Stomach (tissue), 9 donors: ENCODE results near the gene LYPD6. TPM values are rescaled to one million over a fixed set of nuclear protein-coding genes. Genes with fewer than 3 reads are reported as not detected.

Source experiments
- DNase-seq, 2 donors: peaks; one replicate each; pipeline versions ENCODE4 v3.0.0 to v3.0.0-alpha.2; 2013 to 2019
- H3K27ac ChIP-seq, 5 donors: fragments of 200-600 bp in 4 of 5; sonication (generic) in 4 of 5; one replicate each; pipeline ENCODE4 v1.5.1; 2013 to 2019; ENCODE audit warnings: mild to moderate bottlenecking in 1 of 5, moderate library complexity in 1 of 5
- H3K27me3 ChIP-seq, 3 donors: fragments of 200-600 bp; sonication (generic); one replicate each; pipeline ENCODE4 v1.5.1; 2017 to 2019; ENCODE audit warnings: mixed run types in 1 of 3
- H3K36me3 ChIP-seq, 4 donors: fragments of 200-600 bp; sonication (generic); 1 replicate in 3 of 4; 2 replicates in 1 of 4; pipeline ENCODE4 v1.5.1; 2016 to 2019
- H3K4me1 ChIP-seq, 4 donors: fragments of 200-600 bp; sonication (generic); one replicate each; pipeline ENCODE4 v1.5.1; 2016 to 2019
- H3K4me3 ChIP-seq, 4 donors: fragments of 200-600 bp; sonication (generic) in 3 of 4; one replicate each; pipeline ENCODE4 v1.5.1; 2016 to 2019; ENCODE audit warnings: mild to moderate bottlenecking in 1 of 4
- H3K9me3 ChIP-seq, 4 donors: fragments of 200-600 bp; sonication (generic); one replicate each; pipeline ENCODE4 v1.5.1; 2016 to 2019
- EP300 ChIP-seq: sonication (generic); formaldehyde crosslinking; IDR thresholded peaks from one replicate; pipeline ENCODE4 v1.6.1; 2017; ENCODE audit warnings: antibody characterized with exemption
- POLR2A ChIP-seq, 4 donors: fragments of 450-650 bp; IDR thresholded peaks; one replicate each; pipeline ENCODE4 v1.6.1; 2016; ENCODE audit warnings: antibody characterized with exemption in 4 of 4, control low read depth in 2 of 4, mild to moderate bottlenecking in 1 of 4, moderate library complexity in 1 of 4
- POLR2AphosphoS5 ChIP-seq, 3 donors: sonication (generic); formaldehyde crosslinking; IDR thresholded peaks; one replicate each; pipeline ENCODE4 v1.6.1; 2016; ENCODE audit warnings: antibody characterized with exemption in 3 of 3
- WGBS, 5 donors: extraction: QIAGEN DNeasy Blood & Tissue Kit in 3 of 5; methylation state at CpG; one replicate each; pipeline versions ENCODE4 v1.1.5 to v1.1.7; 2013 to 2018; 5-methylcytosine and 5-hydroxymethylcytosine counted together
- intact Hi-C: fragments of 100-400 bp; cut with DNase I; formaldehyde crosslinking; loops from one replicate; pipeline ENCODE4 v1.15.1; 2023; ENCODE audit warnings: low total_unique reads
- polyA plus RNA-seq, 3 donors: library from polyadenylated mRNA; stranded (reverse); fragments of 200-250 nt; gene quantifications; one replicate each; pipeline ENCODE4 v1.2.3, GENCODE V29; 2013
- total RNA-seq, 5 donors: library from RNA; depleted of rRNA; stranded (reverse); fragments of >200 nt; gene quantifications; one replicate each; pipeline versions ENCODE4 v1.1.0 to v1.2.3, GENCODE V29; 2014 to 2016
- TF ChIP-seq, protein P1 (sequence below), 7 experiments: fragments of 450-650 bp in 4 of 7; fragments of 200-600 bp in 3 of 7; sonication (generic) in 3 of 7; IDR thresholded peaks; one replicate each; pipeline ENCODE4 v1.5.1; 2016 to 2019; ENCODE audit warnings: antibody characterized with exemption in 7 of 7, control low read depth in 2 of 7, mild to moderate bottlenecking in 1 of 7
- donor health status: healthy with polysubstance abuse.
- donor health status: Bipolar disorder and iron deficiency.
- donor health status: healthy.

LYPD6 gene
- total and polyA plus RNA-seq, 8 donors, result 0.45 to 9.7 (median 2.6) TPM; not detected in 2

DNA sequence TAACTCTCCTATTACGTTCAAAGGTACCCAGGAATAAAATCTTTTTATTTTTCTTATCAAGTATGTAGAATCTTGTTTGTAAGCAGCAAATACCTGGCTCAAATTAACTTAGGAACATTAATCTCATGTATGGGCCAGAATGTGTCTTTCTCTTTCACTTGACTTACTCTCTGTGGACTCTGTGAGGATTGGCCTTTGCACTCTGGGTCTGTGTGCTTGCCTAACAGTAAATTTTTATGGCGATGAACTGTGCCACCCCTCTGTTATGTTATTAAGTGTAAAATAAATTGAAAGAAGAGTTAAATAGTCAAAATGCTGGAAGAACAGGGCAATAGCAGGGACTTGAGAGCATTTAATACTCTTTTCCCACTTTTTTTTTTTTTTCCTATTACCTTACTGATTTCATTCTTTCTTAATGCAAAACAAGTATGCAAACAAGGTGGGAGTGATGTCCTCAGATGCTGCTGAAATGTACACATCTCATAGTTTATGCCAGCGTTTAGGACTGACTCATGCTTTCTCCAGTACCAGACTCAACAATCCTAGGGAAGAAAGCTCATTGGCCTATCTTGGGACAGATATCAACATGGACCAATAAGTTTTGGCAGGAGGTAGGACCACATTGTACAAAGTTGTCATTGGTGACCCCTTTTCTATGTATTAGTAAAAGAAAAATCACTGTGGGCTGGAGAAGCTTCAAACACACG, 25.5 kb downstream of the LYPD6 start:
- no peaks in the 10 kb centered on the region for H3K36me3 ChIP-seq
- no peaks in the 10 kb centered on the region for H3K27me3 ChIP-seq
- H3K4me1 ChIP-seq, result peaks cover 0 to 10% (median 3%) of the 10 kb centered on the region in 4 donors
- TF ChIP-seq EP300, result no peak
- TF ChIP-seq, protein P1, sequence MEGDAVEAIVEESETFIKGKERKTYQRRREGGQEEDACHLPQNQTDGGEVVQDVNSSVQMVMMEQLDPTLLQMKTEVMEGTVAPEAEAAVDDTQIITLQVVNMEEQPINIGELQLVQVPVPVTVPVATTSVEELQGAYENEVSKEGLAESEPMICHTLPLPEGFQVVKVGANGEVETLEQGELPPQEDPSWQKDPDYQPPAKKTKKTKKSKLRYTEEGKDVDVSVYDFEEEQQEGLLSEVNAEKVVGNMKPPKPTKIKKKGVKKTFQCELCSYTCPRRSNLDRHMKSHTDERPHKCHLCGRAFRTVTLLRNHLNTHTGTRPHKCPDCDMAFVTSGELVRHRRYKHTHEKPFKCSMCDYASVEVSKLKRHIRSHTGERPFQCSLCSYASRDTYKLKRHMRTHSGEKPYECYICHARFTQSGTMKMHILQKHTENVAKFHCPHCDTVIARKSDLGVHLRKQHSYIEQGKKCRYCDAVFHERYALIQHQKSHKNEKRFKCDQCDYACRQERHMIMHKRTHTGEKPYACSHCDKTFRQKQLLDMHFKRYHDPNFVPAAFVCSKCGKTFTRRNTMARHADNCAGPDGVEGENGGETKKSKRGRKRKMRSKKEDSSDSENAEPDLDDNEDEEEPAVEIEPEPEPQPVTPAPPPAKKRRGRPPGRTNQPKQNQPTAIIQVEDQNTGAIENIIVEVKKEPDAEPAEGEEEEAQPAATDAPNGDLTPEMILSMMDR (IDR thresholded peaks at IDR 0.05), result no peak
- TF ChIP-seq POLR2A (IDR thresholded peaks at IDR 0.05), result no peak
- TF ChIP-seq POLR2AphosphoS5 (IDR thresholded peaks at IDR 0.05), result no peak
- no peak for DNase-seq
- H3K9me3 ChIP-seq, result no peaks in the 10 kb centered on the region
- H3K27ac ChIP-seq, result no peak overlapping the region
- intact Hi-C loops, result no loop called here
- WGBS, 5 donors, result 84 to 93% (median 90%) methylated on average over 4 of the region's 4 CpGs
- no peak overlapping the region for H3K4me3 ChIP-seq

DNA sequence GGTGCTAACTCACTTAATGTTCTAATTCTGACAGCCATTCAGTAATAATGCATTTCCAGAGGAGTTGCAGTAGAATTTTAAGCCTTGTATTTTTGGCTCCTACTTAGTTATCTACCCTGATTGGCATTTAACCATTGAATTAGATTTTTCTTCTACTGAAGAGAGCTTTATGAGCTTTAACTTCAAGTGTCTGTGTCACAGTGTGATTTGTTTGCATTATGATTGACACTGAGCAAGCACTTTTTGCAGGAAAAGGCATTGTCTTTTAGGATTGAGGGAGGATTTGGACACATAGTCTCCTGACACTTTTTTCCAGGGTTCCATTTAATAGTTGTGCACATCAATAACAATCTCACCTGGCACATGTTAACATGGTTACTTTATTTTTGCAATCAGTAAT, 26.7 kb downstream of the LYPD6 start:
- no peak for DNase-seq
- peaks cover 0 to 10% (median 3%) of the 10 kb centered on the region in 4 donors for H3K4me1 ChIP-seq
- TF ChIP-seq, protein P1 (IDR thresholded peaks at IDR 0.05), result no peak
- H3K27me3 ChIP-seq, result no peaks in the 10 kb centered on the region
- intact Hi-C loops, result no loop called here
- no peaks in the 10 kb centered on the region for H3K9me3 ChIP-seq
- no peak overlapping the region for H3K27ac ChIP-seq
- no peaks in the 10 kb centered on the region for H3K36me3 ChIP-seq
- no peak overlapping the region for H3K4me3 ChIP-seq

DNA sequence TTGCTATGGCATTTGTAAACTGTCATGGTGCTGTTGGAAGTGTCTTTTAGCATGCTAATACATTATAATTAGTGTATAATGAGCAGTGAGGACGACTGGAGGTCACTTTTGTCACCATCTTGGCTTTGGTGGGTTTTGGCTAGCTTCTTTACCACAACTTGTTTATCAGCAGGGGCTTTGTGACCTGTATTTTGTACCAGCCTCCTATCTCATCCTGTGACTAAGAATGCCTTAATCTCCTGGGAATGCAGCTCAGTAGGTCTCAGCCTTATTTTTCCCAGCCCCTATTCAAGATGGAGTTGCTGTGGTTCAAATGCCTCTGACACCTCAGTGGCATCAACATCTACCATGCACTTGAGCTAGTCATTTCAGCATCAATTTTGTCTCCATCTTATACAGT, 29.7 kb downstream of the LYPD6 start:
- no peak overlapping the region for H3K4me3 ChIP-seq
- no peaks in the 10 kb centered on the region for H3K9me3 ChIP-seq
- 15 to 45% (median 36%) methylated on average over 1 of the region's 1 CpG for WGBS, 5 donors
- H3K36me3 ChIP-seq, result no peaks in the 10 kb centered on the region
- no peak for DNase-seq
- TF ChIP-seq POLR2AphosphoS5 (IDR thresholded peaks at IDR 0.05), result no peak
- no peaks in the 10 kb centered on the region for H3K27me3 ChIP-seq
- H3K27ac ChIP-seq, result no peak overlapping the region
- peaks cover 0 to 10% (median 4%) of the 10 kb centered on the region in 4 donors for H3K4me1 ChIP-seq
- intact Hi-C loops, result no loop called here

DNA sequence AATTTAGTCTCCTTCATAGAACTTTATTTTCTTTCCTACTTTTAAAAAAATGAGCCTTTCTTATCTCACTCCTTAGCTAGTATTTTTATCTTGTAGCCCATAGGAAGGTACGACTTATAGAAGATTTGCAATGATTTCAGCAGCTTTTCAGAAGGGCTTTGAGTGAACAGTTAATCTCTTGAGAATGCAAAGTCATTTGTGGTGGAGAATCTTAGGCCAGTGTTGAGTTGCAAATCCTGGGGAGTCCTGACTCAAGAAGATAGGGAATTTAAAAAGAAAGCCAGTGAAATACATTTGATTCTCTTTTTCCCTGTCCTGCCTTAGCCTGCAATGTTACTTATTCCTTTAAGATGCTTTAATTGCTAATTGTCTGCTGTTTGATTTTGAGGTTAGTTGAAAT, 33.6 kb downstream of the LYPD6 start:
- WGBS, 5 donors, result 22 to 46% (median 32%) methylated on average over 1 of the region's 1 CpG
- H3K36me3 ChIP-seq, result no peaks in the 10 kb centered on the region
- H3K4me1 ChIP-seq, result peaks cover 4 to 23% (median 20%) of the 10 kb centered on the region in 4 donors
- H3K9me3 ChIP-seq, result no peaks in the 10 kb centered on the region
- intact Hi-C loops, result no loop called here
- TF ChIP-seq, protein P1 (IDR thresholded peaks at IDR 0.05), result no peak
- TF ChIP-seq EP300 (no peak), POLR2A (IDR thresholded peaks at IDR 0.05) (no peak), POLR2AphosphoS5 (IDR thresholded peaks at IDR 0.05) (no peak)
- no peaks in the 10 kb centered on the region for H3K27me3 ChIP-seq
- no peak overlapping the region for H3K27ac ChIP-seq
- no peak for DNase-seq
- no peak overlapping the region for H3K4me3 ChIP-seq

DNA sequence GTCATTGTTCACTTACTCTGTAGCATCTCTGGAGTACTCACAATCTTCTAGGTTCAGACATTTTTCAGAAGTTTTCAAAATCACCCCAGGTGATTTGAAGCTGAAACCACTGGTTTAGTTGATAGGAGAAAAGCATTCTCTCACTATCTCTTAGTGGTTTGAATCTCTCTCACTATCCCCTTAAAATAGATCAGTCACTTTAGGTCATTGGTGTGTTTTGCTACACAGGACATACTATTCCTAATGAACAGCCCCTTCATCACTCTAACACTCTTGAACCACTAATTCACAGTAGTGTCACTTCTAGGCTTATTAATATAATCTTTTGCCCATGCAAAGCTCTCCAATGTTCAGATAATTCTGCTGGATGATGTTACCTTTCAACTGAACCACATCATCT, 34.5 kb downstream of the LYPD6 start:
- DNase-seq, result no peak
- Histone ChIP-seq H3K36me3 (no peaks in the 10 kb centered on the region), H3K27ac (no peak overlapping the region), H3K4me3 (no peak overlapping the region), H3K27me3 (no peaks in the 10 kb centered on the region), H3K9me3 (no peaks in the 10 kb centered on the region), H3K4me1 (peaks cover 4 to 22% (median 18%) of the 10 kb centered on the region in 4 donors)
- intact Hi-C loops, result no loop called here
- no peak for TF ChIP-seq EP300
- TF ChIP-seq, protein P1 (IDR thresholded peaks at IDR 0.05), result no peak
- TF ChIP-seq POLR2A (IDR thresholded peaks at IDR 0.05), result no peak
- TF ChIP-seq POLR2AphosphoS5 (IDR thresholded peaks at IDR 0.05), result no peak
